WERI-Rb-1 (cell line): ENCODE data around the gene USP13.
A peak's percentile ranks its signal among the peaks of the same experiment; 100 is the strongest.

Experiments used
- DNase-seq: peaks from one replicate; pipeline ENCODE4 v3.0.0-alpha.2; 2020
- H3K27ac ChIP-seq: fragments of 250-450 bp; sonication (Bioruptor Pico); 2 replicates; pipeline ENCODE4 v1.5.1; 2020; ENCODE audit warnings: mild to moderate bottlenecking, moderate library complexity
- H3K27me3 ChIP-seq: fragments of 250-450 bp; sonication (Bioruptor Pico); 2 replicates; pipeline ENCODE4 v1.5.1; 2021; ENCODE audit warnings: mild to moderate bottlenecking, low read depth, moderate library complexity; ENCODE audit not compliant: insufficient read depth, severe bottlenecking
- H3K36me3 ChIP-seq: fragments of 250-450 bp; sonication (Bioruptor Pico); 2 replicates; pipeline ENCODE4 v1.5.1; 2020; ENCODE audit warnings: mild to moderate bottlenecking, moderate library complexity
- H3K4me3 ChIP-seq: 2 replicates; pipeline ENCODE4 v1.5.1; 2011; ENCODE audit warnings: low read depth, mild to moderate bottlenecking, control low read depth, low read length
- H3K9me3 ChIP-seq: fragments of 250-450 bp; sonication (Bioruptor Pico); 2 replicates; pipeline ENCODE4 v1.5.1; 2021; ENCODE audit warnings: mild to moderate bottlenecking, moderate library complexity; ENCODE audit not compliant: severe bottlenecking
- TF ChIP-seq, protein P1 (sequence below): IDR thresholded peaks from 2 replicates; pipeline ENCODE4 v1.5.1; 2011; ENCODE audit warnings: low read depth, mild to moderate bottlenecking, control low read depth, inconsistent platforms, low read length

The USP13 gene

GRCh38 chr3:179661777-179662176, 8.9 kb downstream of the USP13 start:
- H3K27ac ChIP-seq, result no peak overlapping the region
- H3K4me3 ChIP-seq, result no peak overlapping the region
- H3K27me3 ChIP-seq, result no peaks in the 10 kb centered on the region
- peaks cover 2% of the 10 kb centered on the region; the same call in 1 of the 2 replicates for H3K36me3 ChIP-seq
- no peak for DNase-seq
- TF ChIP-seq, protein P1, sequence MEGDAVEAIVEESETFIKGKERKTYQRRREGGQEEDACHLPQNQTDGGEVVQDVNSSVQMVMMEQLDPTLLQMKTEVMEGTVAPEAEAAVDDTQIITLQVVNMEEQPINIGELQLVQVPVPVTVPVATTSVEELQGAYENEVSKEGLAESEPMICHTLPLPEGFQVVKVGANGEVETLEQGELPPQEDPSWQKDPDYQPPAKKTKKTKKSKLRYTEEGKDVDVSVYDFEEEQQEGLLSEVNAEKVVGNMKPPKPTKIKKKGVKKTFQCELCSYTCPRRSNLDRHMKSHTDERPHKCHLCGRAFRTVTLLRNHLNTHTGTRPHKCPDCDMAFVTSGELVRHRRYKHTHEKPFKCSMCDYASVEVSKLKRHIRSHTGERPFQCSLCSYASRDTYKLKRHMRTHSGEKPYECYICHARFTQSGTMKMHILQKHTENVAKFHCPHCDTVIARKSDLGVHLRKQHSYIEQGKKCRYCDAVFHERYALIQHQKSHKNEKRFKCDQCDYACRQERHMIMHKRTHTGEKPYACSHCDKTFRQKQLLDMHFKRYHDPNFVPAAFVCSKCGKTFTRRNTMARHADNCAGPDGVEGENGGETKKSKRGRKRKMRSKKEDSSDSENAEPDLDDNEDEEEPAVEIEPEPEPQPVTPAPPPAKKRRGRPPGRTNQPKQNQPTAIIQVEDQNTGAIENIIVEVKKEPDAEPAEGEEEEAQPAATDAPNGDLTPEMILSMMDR, result no peak
- no peaks in the 10 kb centered on the region for H3K9me3 ChIP-seq

DNA sequence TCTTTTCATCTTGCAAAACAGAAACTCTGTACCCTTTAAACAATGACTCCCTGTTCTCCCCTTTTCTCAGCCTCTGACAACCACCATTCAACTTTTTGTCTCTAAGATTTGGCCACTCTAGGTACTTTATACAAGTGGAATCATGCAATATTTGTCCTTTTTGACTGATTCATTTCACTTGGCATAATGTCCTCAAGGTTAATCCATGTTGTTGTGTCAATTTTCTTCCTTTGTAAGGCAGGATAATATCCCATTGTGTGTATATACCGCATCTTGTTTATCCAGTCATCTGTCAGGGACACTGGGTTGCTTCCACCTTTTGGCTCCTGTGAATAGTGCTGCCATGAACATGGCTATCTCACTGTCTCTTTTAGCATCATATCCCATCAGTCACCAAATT, 10.3 kb downstream of the USP13 start:
- no peak for DNase-seq
- TF ChIP-seq, protein P1, result no peak
- Histone ChIP-seq H3K27me3 (no peaks in the 10 kb centered on the region), H3K9me3 (no peaks in the 10 kb centered on the region), H3K36me3 (no peaks in the 10 kb centered on the region), H3K4me3 (no peak overlapping the region), H3K27ac (no peak overlapping the region)

DNA sequence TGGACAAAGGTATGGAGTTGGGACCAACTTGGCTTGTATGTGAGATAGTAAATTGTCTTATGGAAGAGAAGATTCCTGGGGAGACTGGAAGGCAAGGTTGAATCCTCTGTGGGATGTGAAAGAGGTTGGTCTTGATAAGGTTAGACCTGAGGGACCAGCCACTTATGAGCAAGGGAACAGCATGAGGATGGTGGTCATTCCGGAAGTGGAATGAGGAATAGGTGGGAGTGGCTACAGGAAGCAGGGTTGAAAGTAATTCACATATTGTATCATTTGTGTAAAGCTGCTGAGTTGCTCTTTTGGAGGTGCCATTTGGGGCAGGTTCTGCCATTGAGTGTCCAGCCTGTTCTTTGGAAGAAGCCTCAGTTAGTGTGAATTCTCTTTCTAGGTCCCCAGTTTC, 13.2 kb downstream of the USP13 start:
- no peak overlapping the region for H3K4me3 ChIP-seq
- H3K36me3 ChIP-seq, result no peaks in the 10 kb centered on the region
- no peak for DNase-seq
- H3K27me3 ChIP-seq, result no peaks in the 10 kb centered on the region
- no peak overlapping the region for H3K27ac ChIP-seq
- no peaks in the 10 kb centered on the region for H3K9me3 ChIP-seq
- TF ChIP-seq, protein P1, result no peak

DNA sequence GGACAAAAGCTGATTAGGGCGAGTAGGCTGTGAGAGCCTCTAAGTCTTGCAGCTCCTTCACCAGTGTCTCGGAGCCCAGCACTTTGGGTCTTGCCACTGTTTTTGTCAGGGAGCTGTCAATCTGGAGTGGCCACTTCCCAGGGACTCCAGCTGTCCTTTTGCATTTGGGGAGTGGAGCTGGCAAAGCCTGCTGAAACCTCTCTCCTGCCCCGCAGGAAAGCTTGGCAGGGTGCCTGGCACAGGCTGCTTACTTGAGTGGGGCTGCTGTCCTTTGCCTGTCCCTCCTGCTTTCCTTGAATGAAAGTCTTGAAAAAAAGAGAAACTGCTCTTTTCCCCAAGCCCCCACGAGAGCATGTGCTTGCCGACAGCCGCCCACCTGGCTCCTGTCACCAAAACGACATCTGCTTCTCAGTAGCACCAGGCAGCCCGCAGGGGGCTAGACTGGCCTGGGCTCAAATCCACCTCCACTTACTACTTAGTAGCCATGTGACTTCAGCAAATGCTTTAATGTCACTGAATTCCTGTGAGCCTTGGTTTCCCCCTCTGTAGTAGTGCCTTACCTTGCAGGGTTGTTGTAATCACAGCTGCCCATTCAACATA, 13.7 kb downstream of the USP13 start:
- TF ChIP-seq, protein P1, result peak; percentile 41; the same call in 1 of the 2 replicates
- Histone ChIP-seq H3K4me3 (peak overlapping the region; percentile 5; the same call in 1 of the 2 replicates), H3K27ac (peak overlapping the region; percentile 21; the same call in 1 of the 2 replicates), H3K9me3 (no peaks in the 10 kb centered on the region), H3K36me3 (no peaks in the 10 kb centered on the region), H3K27me3 (no peaks in the 10 kb centered on the region)
- peak; percentile 37 for DNase-seq

- Histone ChIP-seq H3K27me3 (no peaks in the 10 kb centered on the region), H3K9me3 (no peaks in the 10 kb centered on the region), H3K4me3 (no peak overlapping the region), H3K27ac (no peak overlapping the region), H3K36me3 (no peaks in the 10 kb centered on the region)
- TF ChIP-seq, protein P1, result no peak
- DNase-seq, result no peak
Measured at GRCh38 chr3:179668429-179668828, 15.6 kb downstream of the USP13 start.

GRCh38 chr3:179670311-179670710, 17.5 kb downstream of the USP13 start:
- Histone ChIP-seq H3K4me3 (no peak overlapping the region), H3K27me3 (no peaks in the 10 kb centered on the region), H3K36me3 (no peaks in the 10 kb centered on the region), H3K27ac (no peak overlapping the region), H3K9me3 (no peaks in the 10 kb centered on the region)
- TF ChIP-seq, protein P1, result no peak
- DNase-seq, result no peak
